NOMO-1 treated with dmso at 0.1 percent for 144 hours (cell line): ENCODE results near the gene S100A4.

Experiments used
- DNase-seq: peaks from one replicate; lab custom pipeline; 2025; ENCODE audit not compliant: unreplicated experiment; lab: John Stamatoyannopoulos, UW

Gene S100A4

GRCh38 chr1:153548722-153549688 is 3.4 kb upstream of the S100A4 start, which contains the start of gene S100A3:
Gene S100A3 (minus strand): TSS chr1:153549258. CDS start chr1:153548485, 773 bp downstream.
- DNase-seq, result no peak

GRCh38 chr1:153547560-153548551 is 2.2 kb upstream of the S100A4 start:
- no peak for DNase-seq

GRCh38 chr1:153546796-153547559 is 1.4 kb upstream of the S100A4 start:
- no peak for DNase-seq

GRCh38 chr1:153546371-153546770 is 765 bp upstream of the S100A4 start:
- no peak for DNase-seq

GRCh38 chr1:153544453-153545066 is 1.0 kb downstream of the S100A4 start:
- no peak for DNase-seq

- DNase-seq, result no peak
Measured at GRCh38 chr1:153543736-153544135, 1.9 kb downstream of the S100A4 start.

GRCh38 chr1:153542956-153543711 is 2.5 kb downstream of the S100A4 start:
- DNase-seq, result no peak

- DNase-seq, result no peak
Measured at GRCh38 chr1:153541641-153542590, 3.7 kb downstream of the S100A4 start.

GRCh38 chr1:153540394-153541361 is 4.9 kb downstream of the S100A4 start, which contains the start of gene S100A5:
Gene S100A5 (minus strand): TSS chr1:153540934. CDS start chr1:153540191, 743 bp downstream.
- DNase-seq, result peak; percentile 76

- no peak for DNase-seq
Measured at GRCh38 chr1:153539395-153540093, 6.1 kb downstream of the S100A4 start.

- DNase-seq, result no peak
Measured at GRCh38 chr1:153538315-153538821, 7.2 kb downstream of the S100A4 start.

GRCh38 chr1:153537376-153537730 is 8.3 kb downstream of the S100A4 start:
- DNase-seq, result no peak

- DNase-seq, result no peak
Measured at GRCh38 chr1:153536671-153537375, 8.8 kb downstream of the S100A4 start.

- DNase-seq, result peak; percentile 69
Measured at GRCh38 chr1:153536012-153536670, 9.5 kb downstream of the S100A4 start.
